NCI-H128 (cell line): ENCODE measurements around the gene ADAMTS8.
"Not testable (repeated sequence)": the region's sequence is repeated elsewhere in the genome, so short reads cannot be mapped to it uniquely, and the experiment has no call there.

Experiments
- DNase-seq: peaks from one replicate; lab custom pipeline; 2025; ENCODE audit not compliant: unreplicated experiment; lab: John Stamatoyannopoulos, UW

ADAMTS8 gene

DNA sequence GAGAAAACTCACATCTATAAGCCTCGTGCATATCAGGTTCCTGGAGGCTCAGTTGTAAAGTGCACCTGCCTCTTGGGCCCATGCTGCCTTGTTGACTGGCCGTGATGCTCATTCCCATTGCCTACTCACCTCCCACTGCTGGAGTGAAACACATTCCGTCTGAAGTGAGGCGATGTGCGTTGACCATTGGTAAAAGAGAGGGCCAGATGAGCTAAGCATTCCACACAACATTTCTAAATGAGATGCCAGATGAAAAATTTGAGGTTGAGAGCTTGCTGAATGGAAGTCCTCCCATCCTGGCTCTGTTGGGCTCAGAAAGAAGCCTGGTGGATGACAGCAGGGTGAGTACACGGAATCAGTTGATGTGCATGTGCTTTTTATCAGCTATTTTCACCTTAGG, 11.5 kb upstream of the ADAMTS8 start:
- no peak for DNase-seq

DNA sequence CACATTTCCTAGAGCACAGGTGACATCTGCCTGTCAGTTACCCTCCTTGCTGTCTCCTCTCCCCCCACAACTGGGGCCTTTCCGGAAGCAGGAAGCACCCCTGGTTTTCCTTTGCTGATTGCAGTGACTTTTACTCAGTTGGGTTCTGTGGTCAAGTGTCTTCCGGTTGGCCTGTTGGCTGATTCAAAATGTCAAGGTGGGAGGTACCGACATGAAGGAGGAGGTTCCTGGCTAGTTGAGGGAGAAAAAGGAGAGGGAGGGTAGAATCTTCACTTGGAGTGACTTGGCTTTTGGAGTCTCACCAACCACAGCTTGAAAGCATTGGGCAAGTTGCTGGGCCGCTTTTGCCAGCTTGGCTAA, 10.7 kb upstream of the ADAMTS8 start:
- no peak for DNase-seq

DNA sequence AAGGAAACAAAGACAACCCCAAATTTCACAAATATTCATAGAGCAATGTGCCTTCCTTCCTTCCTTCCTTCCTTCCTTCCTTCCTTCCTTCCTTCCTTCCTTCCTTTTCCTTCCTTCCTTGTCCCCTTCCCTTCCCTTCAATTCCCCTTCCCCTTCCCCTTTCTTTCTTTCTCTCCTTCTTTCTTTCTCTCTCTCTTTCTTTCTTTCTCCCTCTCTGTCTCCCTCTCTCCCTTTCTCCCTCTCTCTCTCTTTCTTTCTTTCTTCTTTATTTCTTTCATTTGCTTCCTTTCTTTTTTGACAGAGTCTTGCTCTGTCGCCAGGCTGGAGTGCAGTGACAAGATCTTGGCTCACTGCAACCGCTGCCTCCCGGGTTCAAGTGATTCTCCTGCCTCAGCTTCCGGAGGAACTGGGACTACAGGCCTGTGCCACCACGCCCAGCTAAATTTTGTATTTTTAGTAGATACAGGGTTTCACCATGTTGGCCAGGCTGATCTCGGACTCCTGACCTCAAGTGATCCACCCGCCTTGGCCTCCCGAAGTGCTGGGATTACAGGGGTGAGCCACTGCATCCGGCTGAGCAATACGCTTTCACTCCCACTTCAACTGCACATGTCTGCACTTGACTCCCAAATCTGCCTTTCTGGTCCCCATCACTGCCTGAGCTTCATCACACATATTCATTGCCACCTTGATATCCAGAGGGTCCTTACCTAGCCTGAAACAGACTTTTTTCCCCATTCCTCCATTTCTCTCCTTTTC, 10.2 kb upstream of the ADAMTS8 start:
- DNase-seq: not testable (repeated sequence)

DNA sequence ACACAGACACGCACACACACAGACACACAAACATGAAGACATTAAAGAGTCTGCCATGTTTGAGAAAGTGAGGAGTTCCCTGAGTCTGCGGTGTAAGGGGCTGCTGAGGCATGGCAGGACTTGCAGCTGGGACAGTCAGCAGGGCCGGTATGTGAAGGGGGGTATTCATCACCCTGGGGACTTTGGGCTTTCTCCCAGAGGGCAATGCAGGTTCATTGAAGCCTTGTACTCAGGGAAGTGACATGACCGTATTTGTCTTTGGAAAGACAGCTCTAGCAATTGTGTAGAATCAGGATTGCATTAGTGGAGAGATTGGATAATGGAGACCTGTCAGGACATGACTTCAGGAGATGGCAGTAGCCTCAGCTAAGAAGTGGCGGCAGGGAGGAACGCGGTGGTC, 9.4 kb upstream of the ADAMTS8 start:
- DNase-seq: no peak

DNA sequence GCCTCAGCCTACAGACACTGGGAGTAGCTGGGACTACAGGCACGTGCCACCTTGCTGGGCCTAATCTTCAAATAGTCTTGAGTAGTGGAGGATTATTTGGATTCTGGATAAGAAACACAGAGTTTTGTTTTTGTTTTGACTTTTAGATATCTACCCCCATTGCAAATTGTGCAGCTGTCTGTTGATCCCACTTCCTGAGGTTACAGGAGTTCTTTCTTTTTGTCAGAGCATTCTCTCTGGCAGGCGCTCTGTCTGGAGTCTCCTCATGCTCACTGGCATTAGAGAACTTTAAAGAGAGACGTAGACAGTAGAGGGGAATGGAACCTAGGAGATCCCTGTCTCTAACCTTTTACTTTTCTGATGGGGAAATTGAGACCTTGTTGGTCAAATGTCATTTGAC, 7.8 kb upstream of the ADAMTS8 start:
- no peak for DNase-seq

DNA sequence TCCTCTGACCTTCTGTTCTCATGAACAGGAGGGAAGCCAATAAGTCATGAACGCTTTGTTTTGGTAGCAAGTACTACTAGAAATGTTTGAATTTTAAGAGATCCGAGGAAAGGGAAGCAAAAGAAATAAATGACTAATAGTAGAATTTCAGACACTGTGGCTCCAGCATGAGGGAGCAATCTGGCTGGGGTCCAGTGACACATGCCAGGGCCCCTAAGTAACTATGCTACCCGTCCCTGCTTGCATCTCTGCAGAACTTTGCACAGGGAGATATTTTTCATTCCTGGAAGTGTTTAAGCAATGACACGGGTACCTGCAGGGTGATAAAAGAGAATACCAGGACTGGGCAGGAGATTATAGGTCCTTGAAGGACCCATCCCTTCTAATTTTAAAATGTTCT, 7.3 kb upstream of the ADAMTS8 start:
- DNase-seq: no peak

DNA sequence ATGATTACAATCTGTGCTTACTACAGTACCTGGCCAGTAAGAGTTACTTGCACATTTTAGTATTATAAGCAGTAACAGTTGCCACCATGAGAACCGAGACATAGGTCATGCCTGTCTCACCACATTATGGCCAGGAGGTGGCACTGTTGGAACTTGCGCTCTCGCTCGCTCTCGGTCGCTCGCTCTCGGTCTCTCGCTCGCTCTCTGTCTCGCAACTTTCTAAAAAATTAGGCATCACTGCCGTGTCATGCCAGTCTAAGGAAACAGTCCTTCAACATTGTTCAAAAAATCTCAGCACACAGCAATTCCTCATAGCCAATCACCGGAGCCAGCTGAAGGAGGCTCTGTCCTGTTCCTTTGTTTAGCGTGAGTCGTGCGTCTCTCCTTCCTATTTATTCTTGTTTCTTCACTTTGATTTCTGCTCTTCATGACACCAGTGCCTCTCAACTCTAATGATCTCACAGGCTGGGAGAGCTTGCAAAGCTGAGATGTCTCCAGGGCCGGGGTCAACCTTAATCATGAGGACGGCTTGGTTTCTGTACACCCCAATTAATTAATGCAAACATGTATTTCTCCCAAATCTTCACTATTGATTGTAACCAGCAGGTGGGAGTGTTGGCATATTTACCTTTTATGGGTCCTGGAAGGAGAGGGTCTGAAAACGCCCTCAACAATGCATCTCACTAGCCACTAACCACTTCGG, 6.3 kb upstream of the ADAMTS8 start:
- DNase-seq: peak; percentile 69

DNA sequence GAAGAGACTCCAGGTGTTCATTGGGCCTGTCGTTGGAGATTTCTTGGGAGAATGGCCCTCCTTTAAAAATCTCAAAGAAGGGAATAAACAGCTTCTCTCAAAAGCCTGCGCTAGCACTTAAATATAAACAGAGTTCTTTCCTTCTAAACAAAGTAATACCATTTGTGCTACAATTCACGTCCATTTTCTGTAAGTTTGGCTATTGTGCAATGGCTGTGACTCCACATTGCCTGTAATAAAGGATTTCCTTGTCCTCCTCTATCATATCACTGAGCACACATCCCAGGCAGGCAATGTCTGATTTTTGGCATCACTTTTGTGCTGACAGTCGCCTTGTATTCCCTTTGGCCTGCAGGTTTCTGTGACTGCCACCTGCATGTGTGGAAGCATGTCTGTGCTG, 4.9 kb upstream of the ADAMTS8 start:
- no peak for DNase-seq

DNA sequence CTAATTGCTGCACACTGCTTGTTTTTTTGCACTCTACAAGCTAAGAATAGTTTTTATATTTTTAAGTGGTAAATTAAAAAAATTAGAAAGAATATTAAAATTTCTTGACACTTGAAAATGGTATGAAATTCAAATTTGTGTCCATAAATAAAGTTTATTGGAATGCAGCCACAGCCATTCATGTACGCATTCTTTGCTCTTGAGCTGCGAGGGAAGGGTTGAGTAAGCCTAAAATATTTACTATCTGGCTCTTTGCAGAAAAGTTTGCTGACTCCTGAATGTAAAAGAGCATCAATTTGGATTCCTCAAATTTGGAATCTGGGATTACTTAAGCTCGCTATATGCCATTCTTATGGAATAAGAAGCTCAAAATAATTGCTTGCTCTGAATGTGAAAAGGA, 3.4 kb upstream of the ADAMTS8 start:
- DNase-seq: no peak

DNA sequence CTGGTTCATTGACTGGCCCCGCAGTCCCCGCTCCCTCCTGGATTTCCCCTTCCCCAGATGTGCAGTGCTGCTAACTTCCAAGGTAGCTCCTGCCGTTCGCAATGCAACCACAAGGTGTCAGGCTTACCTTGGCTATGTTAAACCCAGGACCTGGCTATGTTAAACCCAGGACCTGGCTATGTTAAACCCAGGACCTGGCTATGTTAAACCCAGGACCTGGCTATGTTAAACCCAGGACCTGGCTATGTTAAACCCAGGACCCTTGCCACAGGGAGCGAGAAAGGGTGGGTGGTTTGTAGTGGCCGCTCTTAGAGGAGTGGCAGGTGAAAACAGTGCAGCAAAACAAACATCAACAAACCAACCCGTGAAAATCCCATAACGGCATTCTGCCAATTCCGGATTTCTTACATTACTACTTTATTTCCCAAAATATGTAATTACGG, 2.9 kb upstream of the ADAMTS8 start:
- DNase-seq: no peak

DNA sequence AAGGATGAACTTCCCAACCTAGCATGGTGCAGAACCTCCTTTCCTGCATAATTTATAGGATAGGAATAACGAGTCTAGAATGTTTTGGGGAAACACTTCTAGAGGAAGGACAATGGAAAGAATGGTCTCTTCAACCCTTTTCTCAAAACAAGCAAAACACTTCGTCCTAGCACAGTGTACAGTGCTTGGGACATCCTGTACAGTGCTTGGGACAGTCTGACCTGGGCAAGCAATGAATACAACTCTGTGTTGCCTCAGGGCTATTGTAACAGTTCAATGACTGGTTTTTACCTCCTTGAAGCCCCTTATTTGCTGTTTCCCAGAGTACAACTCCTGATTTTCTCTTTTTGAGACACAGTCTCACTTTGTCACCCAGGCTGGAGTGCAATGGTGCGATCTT, 1.6 kb upstream of the ADAMTS8 start:
- DNase-seq: no peak

DNA sequence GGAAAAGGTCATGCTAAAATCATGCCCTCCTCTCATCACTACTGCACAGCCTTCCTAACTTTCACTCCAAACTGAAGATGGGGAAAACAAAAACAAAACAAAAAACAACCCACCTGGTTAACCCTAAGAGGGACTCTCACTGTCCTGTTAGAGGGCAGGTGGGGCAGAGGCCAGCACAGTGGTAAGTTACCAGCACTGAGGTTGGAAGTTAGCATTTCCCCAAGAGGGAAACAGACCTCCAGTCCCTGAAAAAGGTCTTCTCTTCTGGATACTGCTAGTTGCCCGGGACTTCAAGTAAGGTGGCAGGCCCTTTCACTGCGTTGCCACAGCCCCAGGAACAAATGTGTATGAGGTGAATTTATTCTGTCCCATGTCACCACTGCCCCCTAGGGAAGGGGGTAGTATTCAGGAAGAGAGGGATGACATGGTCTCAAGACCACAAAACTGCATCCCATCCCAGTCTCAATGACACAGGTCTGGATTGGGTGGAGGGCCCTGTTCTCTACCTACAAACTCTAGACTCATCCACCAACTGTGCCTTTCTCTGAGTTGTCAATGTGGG, 792 bp upstream of the ADAMTS8 start:
- no peak for DNase-seq

DNA sequence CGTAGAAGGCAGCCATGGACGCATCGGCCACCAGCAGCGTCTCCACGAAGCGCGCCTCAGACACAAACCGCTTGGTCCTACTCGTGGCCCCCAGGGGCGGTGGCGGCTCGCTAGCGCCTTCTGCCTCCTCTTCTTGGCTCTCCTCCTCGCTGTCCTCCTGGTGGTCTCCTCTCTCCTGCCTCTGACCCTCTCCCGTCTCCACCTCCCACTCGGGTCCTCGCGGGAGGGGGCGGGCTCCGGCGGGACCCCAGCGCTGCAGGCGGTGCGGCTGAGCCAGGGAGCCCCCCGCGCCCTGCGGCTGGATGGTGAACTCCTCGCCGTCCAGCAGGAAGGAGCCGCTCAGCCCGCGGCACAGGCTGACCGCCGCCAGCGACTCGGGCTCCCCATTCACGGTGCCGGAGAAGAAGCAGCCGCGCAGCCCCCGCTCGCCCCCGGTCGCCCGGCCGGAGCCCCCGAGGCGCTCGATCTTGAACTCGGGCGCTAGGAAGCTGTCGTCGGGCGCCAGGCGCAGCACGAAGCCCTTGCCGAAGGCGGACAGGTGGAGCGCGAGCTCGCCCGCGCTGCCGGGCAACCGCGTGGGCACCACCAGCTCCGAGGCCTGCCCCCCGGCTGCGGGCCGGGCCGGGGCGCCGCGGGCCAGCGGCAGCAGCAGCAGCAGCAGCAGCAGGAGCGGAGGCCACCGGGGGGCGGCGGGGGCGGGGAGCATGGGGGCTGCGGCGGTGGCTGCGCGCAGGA, 661 bp downstream of the ADAMTS8 start:
- DNase-seq: no peak

DNA sequence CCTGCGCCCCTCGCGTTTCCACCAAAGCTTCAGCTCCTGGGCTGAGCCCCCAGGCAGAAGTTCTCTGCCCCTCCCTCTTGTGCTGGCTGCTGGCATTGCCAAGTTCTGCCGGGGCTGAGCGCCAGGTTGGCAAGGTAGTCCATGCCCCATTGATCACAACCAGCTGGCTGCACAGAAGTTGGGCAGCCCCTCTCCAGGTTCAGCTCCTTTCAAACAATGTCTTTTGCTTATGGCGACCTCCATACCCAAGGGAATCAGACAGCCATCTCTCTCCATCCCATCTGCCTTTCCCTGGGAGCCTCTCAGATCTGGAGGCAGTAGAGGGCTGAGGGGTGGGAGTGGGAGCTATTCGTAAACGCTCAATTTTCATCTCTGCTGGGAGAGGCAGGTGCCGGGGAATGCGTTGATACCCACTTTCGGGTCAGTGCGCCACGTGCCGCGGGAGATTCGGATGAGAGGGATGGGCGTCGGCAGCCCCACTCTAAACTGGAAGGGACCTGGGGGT, 1.5 kb downstream of the ADAMTS8 start:
- no peak for DNase-seq

DNA sequence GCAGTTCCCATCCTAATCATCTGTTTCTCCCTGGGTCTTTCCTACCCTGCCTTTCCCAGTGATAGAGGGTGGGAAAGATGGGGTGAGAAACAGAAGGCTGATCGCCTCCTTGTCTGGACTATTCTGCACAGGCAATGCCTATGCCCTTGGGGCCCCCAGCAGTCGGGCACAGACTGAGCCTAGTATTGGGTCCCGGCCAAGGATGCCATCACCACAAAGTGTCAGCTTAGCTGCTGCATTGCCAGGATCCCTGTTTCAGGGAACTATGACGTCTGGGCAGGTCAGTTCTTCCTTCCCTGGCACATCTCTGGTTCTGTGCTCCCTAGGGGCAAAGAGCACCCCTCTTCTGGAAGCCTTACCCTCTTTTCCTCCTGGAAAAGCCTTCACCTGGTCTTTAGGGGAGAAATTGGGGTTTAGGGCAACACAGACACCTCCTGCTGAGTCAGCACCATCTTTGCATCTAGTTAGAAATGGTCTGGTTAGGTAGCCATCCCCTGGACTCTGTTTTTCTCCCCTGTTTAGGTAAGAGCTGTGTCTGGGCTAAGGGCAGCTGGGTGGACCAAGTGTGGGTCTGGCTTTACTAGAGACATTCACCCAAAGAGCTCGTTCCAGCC, 2.1 kb downstream of the ADAMTS8 start:
- DNase-seq: no peak

DNA sequence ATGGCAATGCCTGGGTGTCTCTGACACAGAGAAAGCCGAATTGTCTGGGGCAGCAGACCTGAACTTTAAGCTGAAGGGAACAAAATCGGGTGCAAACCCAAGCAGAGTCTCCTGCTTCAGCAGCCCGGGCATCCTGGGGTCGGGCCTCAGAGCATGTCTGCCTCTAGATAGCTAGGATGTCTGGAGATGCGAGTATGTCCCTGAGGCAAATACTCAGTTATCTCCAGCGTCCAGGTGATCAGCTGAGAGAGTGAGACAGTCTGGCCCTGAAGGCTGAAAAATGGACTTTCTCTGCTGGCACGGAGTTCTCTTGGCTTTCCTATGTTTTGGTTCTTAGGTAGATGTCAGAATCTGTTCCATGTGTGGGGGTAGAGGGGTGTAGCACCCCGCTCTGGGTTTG, 3.3 kb downstream of the ADAMTS8 start:
- no peak for DNase-seq

DNA sequence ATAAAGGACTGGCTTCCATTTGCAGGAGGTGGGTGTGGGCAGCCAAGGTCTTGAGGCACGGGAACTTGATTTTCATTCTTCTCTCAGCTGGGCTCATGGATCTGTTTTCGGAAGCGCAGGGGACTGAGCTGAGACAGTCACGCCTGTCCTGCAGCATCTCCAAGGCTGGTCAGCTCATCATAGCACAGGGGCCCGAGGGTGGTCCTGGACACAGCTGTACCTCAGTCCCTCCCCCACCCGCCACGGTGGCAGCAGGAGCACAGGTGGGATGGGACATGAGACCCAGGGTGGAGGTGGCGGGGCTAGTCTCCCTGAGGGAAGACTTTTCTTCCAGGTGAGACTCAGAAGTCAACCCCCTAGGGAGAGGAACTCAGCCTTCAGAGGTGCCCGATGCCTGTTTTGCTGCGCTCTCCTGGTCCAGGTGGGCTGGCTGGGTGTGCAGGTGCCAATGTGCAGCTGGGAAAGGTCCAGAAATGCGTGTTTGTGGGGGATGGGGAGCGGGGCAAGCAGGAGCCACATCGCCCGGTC, 3.7 kb downstream of the ADAMTS8 start:
- no peak for DNase-seq

DNA sequence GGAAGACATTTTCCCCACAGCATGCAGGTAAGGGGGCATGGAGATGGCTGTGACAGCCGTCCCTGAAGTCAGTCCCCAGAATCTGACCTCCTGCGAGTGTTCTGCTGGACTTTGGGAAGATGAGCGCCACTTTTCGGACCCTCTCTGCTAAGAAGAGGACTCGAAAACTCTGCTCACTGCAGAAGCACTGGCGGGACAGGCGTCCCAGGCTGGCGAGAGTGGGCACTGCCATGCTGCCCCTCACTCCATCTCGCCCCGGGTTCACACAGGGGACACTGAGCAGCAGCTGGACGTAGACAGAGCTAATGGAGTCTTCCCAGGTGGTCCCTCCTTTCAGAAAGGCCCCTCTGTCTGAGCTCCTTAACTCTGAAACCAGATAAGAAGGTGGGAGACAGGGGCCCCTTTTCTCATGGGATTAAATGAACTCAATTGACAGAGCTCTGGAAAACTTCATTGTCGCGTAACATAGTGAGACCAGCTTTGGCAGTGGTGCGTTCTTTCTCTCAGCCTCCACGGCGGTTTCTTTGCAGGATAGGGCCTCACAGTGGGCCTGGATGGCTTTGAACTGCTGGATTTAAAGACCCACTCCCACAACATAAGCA, 4.8 kb downstream of the ADAMTS8 start:
- DNase-seq: no peak

DNA sequence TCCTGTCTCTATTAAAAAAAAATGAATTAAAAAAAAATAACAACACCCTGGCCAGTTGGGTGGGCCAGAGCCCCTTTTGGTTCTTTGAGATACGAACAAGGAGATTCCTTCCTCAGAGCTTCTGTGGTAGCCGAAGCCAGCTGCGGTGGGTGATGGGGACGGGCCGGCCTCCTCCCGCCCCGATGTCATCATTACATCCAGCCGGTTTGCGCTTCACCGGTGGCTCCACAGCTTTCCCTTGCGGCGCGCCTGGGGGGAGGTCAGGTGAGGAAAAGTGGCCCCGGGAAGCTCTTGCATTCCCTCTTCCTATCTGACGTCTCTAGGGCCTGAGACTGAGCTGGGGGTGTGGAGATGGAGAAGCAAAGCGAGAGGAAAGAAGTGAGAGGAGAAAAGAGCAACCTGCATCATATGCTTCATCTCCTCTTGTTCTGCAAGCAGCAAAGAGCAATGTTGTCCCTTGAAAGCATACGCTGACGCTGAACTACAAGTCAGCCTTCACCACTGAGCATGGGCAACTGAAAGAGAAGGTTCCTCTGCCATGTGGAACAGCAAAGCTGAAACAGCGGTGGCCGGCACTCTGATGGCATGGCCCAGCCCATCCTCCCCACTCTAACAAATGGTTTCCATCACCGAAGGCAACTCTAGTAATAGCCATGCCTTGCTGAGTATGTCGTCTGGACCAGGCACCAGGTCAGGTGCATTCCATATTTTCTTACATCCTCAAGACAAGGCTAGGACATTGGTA, 6.0 kb downstream of the ADAMTS8 start:
- no peak for DNase-seq

DNA sequence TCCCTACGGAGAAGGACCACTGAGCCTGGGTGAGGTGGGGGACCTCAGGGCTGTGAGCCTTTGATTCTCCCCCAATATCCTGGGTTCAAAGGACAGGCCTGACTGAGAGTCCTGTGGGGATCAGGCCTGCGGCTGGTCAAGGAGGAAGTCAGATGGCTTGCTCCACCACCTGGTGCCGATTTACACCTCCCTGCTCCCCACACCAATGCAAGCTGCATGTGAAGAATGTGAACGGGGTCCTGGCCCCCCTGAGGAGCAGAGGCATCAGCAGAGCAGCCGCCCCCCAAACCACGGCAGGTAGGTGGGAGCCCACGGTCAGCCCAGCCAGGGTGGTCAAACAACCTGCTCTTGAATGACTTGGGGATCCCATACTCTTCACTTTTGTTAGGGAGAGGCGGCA, 6.7 kb downstream of the ADAMTS8 start:
- no peak for DNase-seq
